CMK (cell line): ENCODE results near the gene GGCX.
A peak's percentile ranks its signal among the peaks of the same experiment; 100 is the strongest.
"Not testable (repeated sequence)": the region's sequence is repeated elsewhere in the genome, so short reads cannot be mapped to it uniquely, and the experiment has no call there.

Source experiments
- DNase-seq: peaks from one replicate; pipeline ENCODE4 v3.0.0-alpha.2; 2010; ENCODE audit warnings: low read depth

The GGCX gene

GRCh38 chr2:85561280-85562212 is at the start of gene GGCX:
Gene GGCX, minus strand, starts transcription at chr2:85561493. Its CDS starts 65 bp downstream, at chr2:85561428.
- DNase-seq, result peak; percentile 88

GRCh38 chr2:85607268-85608215 is 46.2 kb upstream of the GGCX start:
- no peak for DNase-seq

GRCh38 chr2:85606116-85606455 is 44.8 kb upstream of the GGCX start:
- no peak for DNase-seq

- no peak for DNase-seq
Observed at GRCh38 chr2:85605406-85606115, 44.3 kb upstream of the GGCX start.

- no peak for DNase-seq
Observed at GRCh38 chr2:85604568-85605339, 43.5 kb upstream of the GGCX start.

- DNase-seq, result not testable (repeated sequence)
Observed at GRCh38 chr2:85604133-85604444, 42.8 kb upstream of the GGCX start.

GRCh38 chr2:85602476-85603234 is 41.4 kb upstream of the GGCX start, which contains the start of gene TMEM150A:
Gene TMEM150A, minus strand, starts transcription at chr2:85602698. Its CDS starts 750 bp downstream, at chr2:85601948.
- no peak for DNase-seq

- no peak for DNase-seq
Observed at GRCh38 chr2:85601771-85602475, 40.6 kb upstream of the GGCX start.

GRCh38 chr2:85600951-85601770 is 39.9 kb upstream of the GGCX start:
- no peak for DNase-seq

GRCh38 chr2:85600235-85600575 is 38.9 kb upstream of the GGCX start:
- DNase-seq, result no peak

- DNase-seq, result no peak
Observed at GRCh38 chr2:85599468-85600234, 38.4 kb upstream of the GGCX start.

GRCh38 chr2:85598594-85599340 is 37.5 kb upstream of the GGCX start:
- DNase-seq, result no peak

GRCh38 chr2:85597241-85597640 is 35.9 kb upstream of the GGCX start:
- DNase-seq, result no peak

GRCh38 chr2:85596486-85597143 is 35.3 kb upstream of the GGCX start:
- no peak for DNase-seq

- no peak for DNase-seq
Observed at GRCh38 chr2:85596026-85596333, 34.7 kb upstream of the GGCX start.

- peak; percentile 96 for DNase-seq
Observed at GRCh38 chr2:85595301-85596025, 34.2 kb upstream of the GGCX start, which contains the start of gene RNF181. Gene RNF181, plus strand, starts transcription at chr2:85595745. Its CDS starts 19 bp downstream, at chr2:85595764.
